Measurements from ENCODE around the gene PIGS. TPM values are rescaled to one million over a fixed set of nuclear protein-coding genes. Genes with fewer than 3 reads are reported as not detected.

PIGS gene
- total and polyA plus RNA-seq, 7 donors, result 16.7 to 44.9 (median 31.6) TPM

- no peak overlapping the region for H3K4me3 ChIP-seq
- no peak for TF ChIP-seq CTCF (IDR thresholded peaks at IDR 0.05)
- ATAC-seq (no peak), DNase-seq (no peak)
- peaks cover 0 to 11% (median 4%) of the 10 kb centered on the region in 3 donors for H3K27me3 ChIP-seq (ENCODE audit: insufficient read depth in 3 of 3, low read length in 2 of 3)
- no peak overlapping the region for H3K27ac ChIP-seq
- no peaks in the 10 kb centered on the region for H3K36me3 ChIP-seq (ENCODE audit: insufficient read depth in 1 of 2, low read depth in 1 of 2)
- 74 to 79% (median 79%) methylated on average over 7 of the region's 7 CpGs for WGBS, 3 donors
- no peaks in the 10 kb centered on the region for H3K4me1 ChIP-seq
- intact Hi-C loops (cut with DNase I), result no loop called here
- no peaks in the 10 kb centered on the region for H3K9me3 ChIP-seq
Observed at GRCh38 chr17:28518578-28518977, 52.7 kb downstream of the PIGS start.

GRCh38 chr17:28518132-28518531 is 53.2 kb downstream of the PIGS start:
- intact Hi-C loops (cut with DNase I), result no loop called here
- 63 to 70% (median 67%) methylated on average over 6 of the region's 6 CpGs for WGBS, 3 donors
- DNase-seq, result no peak
- no peak for ATAC-seq
- H3K4me3 ChIP-seq, result no peak overlapping the region
- no peak overlapping the region for H3K27ac ChIP-seq
- H3K4me1 ChIP-seq, result no peaks in the 10 kb centered on the region
- no peak for TF ChIP-seq CTCF (IDR thresholded peaks at IDR 0.05)
- no peaks in the 10 kb centered on the region for H3K36me3 ChIP-seq (ENCODE audit: insufficient read depth in 1 of 2, low read depth in 1 of 2)
- H3K27me3 ChIP-seq (ENCODE audit: insufficient read depth in 3 of 3, low read length in 2 of 3), result peaks cover 0 to 15% (median 7%) of the 10 kb centered on the region in 3 donors
- H3K9me3 ChIP-seq, result no peaks in the 10 kb centered on the region

GRCh38 chr17:28515518-28515917 is 55.8 kb downstream of the PIGS start:
- intact Hi-C loops (cut with DNase I), result no loop called here
- 91 to 98% (median 93%) methylated on average over 1 of the region's 1 CpG for WGBS, 3 donors
- Histone ChIP-seq H3K27ac (no peak overlapping the region), H3K36me3 (ENCODE audit: insufficient read depth in 1 of 2, low read depth in 1 of 2) (no peaks in the 10 kb centered on the region), H3K9me3 (no peaks in the 10 kb centered on the region), H3K4me1 (no peaks in the 10 kb centered on the region), H3K27me3 (ENCODE audit: insufficient read depth in 3 of 3, low read length in 2 of 3) (peaks cover 0 to 38% (median 8%) of the 10 kb centered on the region in 3 donors), H3K4me3 (no peak overlapping the region)
- TF ChIP-seq CTCF (IDR thresholded peaks at IDR 0.05), result no peak
- no peak for DNase-seq
- ATAC-seq, result no peak

GRCh38 chr17:28514561-28515002 is 56.7 kb downstream of the PIGS start:
- no peak overlapping the region for H3K4me3 ChIP-seq
- 41 to 43% (median 41%) methylated on average over 16 of the region's 16 CpGs for WGBS, 3 donors
- H3K27me3 ChIP-seq (ENCODE audit: insufficient read depth in 3 of 3, low read length in 2 of 3), result peaks cover 0 to 38% (median 8%) of the 10 kb centered on the region in 3 donors
- H3K36me3 ChIP-seq (ENCODE audit: insufficient read depth in 1 of 2, low read depth in 1 of 2), result no peaks in the 10 kb centered on the region
- TF ChIP-seq CTCF (IDR thresholded peaks at IDR 0.05), result no peak
- intact Hi-C loops (cut with DNase I), result no loop called here
- DNase-seq (no peak), ATAC-seq (no peak)
- H3K9me3 ChIP-seq, result no peaks in the 10 kb centered on the region
- no peak overlapping the region for H3K27ac ChIP-seq
- H3K4me1 ChIP-seq, result no peaks in the 10 kb centered on the region

- H3K27ac ChIP-seq, result no peak overlapping the region
- peaks cover 0 to 45% (median 9%) of the 10 kb centered on the region in 3 donors for H3K27me3 ChIP-seq (ENCODE audit: insufficient read depth in 3 of 3, low read length in 2 of 3)
- H3K9me3 ChIP-seq, result no peaks in the 10 kb centered on the region
- WGBS, 3 donors, result 59 to 62% (median 61%) methylated on average over 7 of the region's 7 CpGs
- DNase-seq (no peak), ATAC-seq (no peak)
- no peaks in the 10 kb centered on the region for H3K36me3 ChIP-seq (ENCODE audit: insufficient read depth in 1 of 2, low read depth in 1 of 2)
- no peaks in the 10 kb centered on the region for H3K4me1 ChIP-seq
- intact Hi-C loops (cut with DNase I), result no loop called here
- no peak for TF ChIP-seq CTCF (IDR thresholded peaks at IDR 0.05)
- H3K4me3 ChIP-seq, result no peak overlapping the region
Observed at GRCh38 chr17:28513476-28513875, 57.8 kb downstream of the PIGS start.

Data from psoas muscle (tissue), 8 donors.